HepG2 (cell line): ENCODE data around the gene MYO18B. TPM values are rescaled to one million over a fixed set of nuclear protein-coding genes. Genes with fewer than 3 reads are reported as not detected.

ENCODE experiments used
- ATAC-seq: fragments of 200-7000 bp; cut with Tn5 transposase; 3 replicates; pipeline ENCODE4 v1.9.1; 2020; ENCODE audit warnings: mild to moderate bottlenecking, moderate library complexity
- BruUV-seq: library from RNA; stranded (reverse); fragments of 400-500 nt; replicated peaks from 2 replicates; lab custom pipeline; 2021; lab: Mats Ljungman, UMichigan
- CTCF ChIA-PET: fragments of 300-600 bp; formaldehyde crosslinking; extraction: SDS; loops from one replicate; lab custom pipeline; 2021; ENCODE audit warnings: low total read pairs, inconsistent platforms, low intra/inter-chr PET ratio; lab: Yijun Ruan, JAX
- POLR2A ChIA-PET: fragments of 350-600 bp; sonication (Branson Sonifier 250); formaldehyde crosslinking; loops from one replicate; lab custom pipeline; 2020; ENCODE audit warnings: antibody characterized with exemption, inconsistent platforms; lab: Yijun Ruan, JAX
- DNase-seq: peaks from one replicate; pipeline ENCODE4 v3.0.0-alpha.2; 2015; ENCODE audit warnings: low spot score
- FAIRE-seq: peaks from 3 replicates; lab custom pipeline; 2011; peaks lifted over from hg19 to GRCh38; lab: Jason Lieb, UNC
- H2AFZ ChIP-seq: one replicate; pipeline ENCODE4 v1.6.1; 2011; ENCODE audit warnings: low read length, inconsistent platforms
- H3K27ac ChIP-seq: fragments of 300-600 bp; 3 replicates; pipeline ENCODE4 v1.8.0; 2011; ENCODE audit warnings: mixed run types, mild to moderate bottlenecking, mixed read lengths, low read length, inconsistent platforms; ENCODE audit not compliant: insufficient read depth; ENCODE audit errors: extremely low read length
- H3K27me3 ChIP-seq, 2 experiments: fragments of 200-600 bp in 1 of 2; 2 replicates in 1 of 2; 3 replicates in 1 of 2; pipeline versions ENCODE4 v1.6.0 to v1.8.0; 2011; ENCODE audit warnings: low read length in 2 of 2, mild to moderate bottlenecking in 2 of 2, moderate library complexity in 2 of 2, inconsistent platforms in 1 of 2; ENCODE audit not compliant: insufficient read depth in 2 of 2, control insufficient read depth in 1 of 2
- H3K36me3 ChIP-seq, 2 experiments: fragments of 200-600 bp in 1 of 2; replicated peaks in 1 of 2; 2 replicates in 1 of 2; 3 replicates in 1 of 2; pipeline versions ENCODE4 v1.5.1 to v1.8.0; 2011; ENCODE audit warnings: low read length in 2 of 2, inconsistent platforms in 1 of 2; ENCODE audit not compliant: insufficient read depth in 2 of 2, control insufficient read depth in 1 of 2
- H3K4me1 ChIP-seq: 2 replicates; pipeline ENCODE4 v1.5.1; 2012; ENCODE audit warnings: low read length, inconsistent platforms; ENCODE audit not compliant: insufficient read depth
- H3K4me2 ChIP-seq: 2 replicates; pipeline ENCODE4 v1.6.0; 2011; ENCODE audit warnings: low read depth, low read length, inconsistent platforms
- H3K4me3 ChIP-seq, 3 experiments: fragments of 200-600 bp in 1 of 3; sonication (generic), shearing (Covaris generic) in 1 of 3; replicated peaks in 1 of 3; 2 replicates each; pipeline ENCODE4 v1.5.1; 2011 to 2016; ENCODE audit warnings: low read length in 3 of 3, inconsistent platforms in 2 of 3, low read depth in 2 of 3, mild to moderate bottlenecking in 2 of 3, control low read depth in 1 of 3, mixed read lengths in 1 of 3; ENCODE audit not compliant: insufficient read depth in 1 of 3
- H3K79me2 ChIP-seq: one replicate; pipeline ENCODE4 v1.6.1; 2011; ENCODE audit warnings: low read length, inconsistent platforms; ENCODE audit not compliant: insufficient read depth
- H3K9ac ChIP-seq: 2 replicates; pipeline ENCODE4 v1.6.0; 2011; ENCODE audit warnings: mild to moderate bottlenecking, low read depth, low read length, inconsistent platforms; ENCODE audit not compliant: insufficient read depth
- H3K9me3 ChIP-seq: 2 replicates; pipeline ENCODE4 v1.5.1; 2012; ENCODE audit warnings: mild to moderate bottlenecking, low read length
- H4K20me1 ChIP-seq: 2 replicates; pipeline ENCODE4 v1.6.0; 2011; ENCODE audit warnings: inconsistent platforms, mild to moderate bottlenecking, low read length, moderate library complexity; ENCODE audit not compliant: insufficient read depth
- ARID2 ChIP-seq: sonication (generic); formaldehyde crosslinking; IDR thresholded peaks from 2 replicates; pipeline ENCODE4 v1.8.1; 2022; ENCODE audit warnings: mild to moderate bottlenecking, missing genetic modification reagents, borderline replicate concordance
- HINFP ChIP-seq: sonication (generic); formaldehyde crosslinking; IDR thresholded peaks from 2 replicates; pipeline ENCODE4 v1.4.0; 2020; ENCODE audit warnings: low read depth, mild to moderate bottlenecking, missing genetic modification reagents
- HOXA7 ChIP-seq: sonication (generic); formaldehyde crosslinking; IDR thresholded peaks from 2 replicates; pipeline ENCODE4 v1.8.1; 2022; ENCODE audit warnings: mild to moderate bottlenecking, missing genetic modification reagents, moderate library complexity
- NR2F6 ChIP-seq, 2 experiments: IDR thresholded peaks; 2 replicates each; pipeline ENCODE4 v1.6.1; 2016; ENCODE audit warnings: antibody characterized with exemption in 1 of 2, mild to moderate bottlenecking in 1 of 2
- RBAK ChIP-seq: sonication (generic); formaldehyde crosslinking; IDR thresholded peaks from 2 replicates; pipeline ENCODE4 v1.5.1; 2020; ENCODE audit warnings: mild to moderate bottlenecking, missing genetic modification reagents
- RBM39 ChIP-seq: fragments of 200-400 bp; formaldehyde crosslinking; IDR thresholded peaks from one replicate; pipeline ENCODE4 v1.6.1; 2018; ENCODE audit warnings: antibody characterized with exemption, mild to moderate bottlenecking, low read depth, low read length; ENCODE audit not compliant: poor library complexity, severe bottlenecking
- TRIM24 ChIP-seq: sonication (generic); formaldehyde crosslinking; IDR thresholded peaks from 2 replicates; pipeline ENCODE4 v1.8.0; 2022; ENCODE audit warnings: mild to moderate bottlenecking, missing genetic modification reagents
- ZNF274 ChIP-seq: sonication (generic); formaldehyde crosslinking; IDR thresholded peaks from 2 replicates; pipeline ENCODE4 v1.5.1; 2020; ENCODE audit warnings: mild to moderate bottlenecking, missing genetic modification reagents
- ZNF496 ChIP-seq: sonication (generic); formaldehyde crosslinking; IDR thresholded peaks from 2 replicates; pipeline ENCODE4 v1.8.1; 2023; ENCODE audit warnings: mild to moderate bottlenecking, moderate library complexity, missing genetic modification reagents; ENCODE audit not compliant: insufficient replicate concordance
- WGBS: methylation state at CpG from one replicate; pipeline ENCODE4 v1.1.6; 2017; ENCODE audit warnings: low lambda C conversion rate; 5-methylcytosine and 5-hydroxymethylcytosine counted together
- in situ Hi-C: cut with HindIII; loops from 2 replicates; pipeline ENCODE4 v1.10.0; 2017; ENCODE audit warnings: low pct_unique_long_range_greater_than_20kb; ENCODE audit not compliant: extremely low pct_ligation_motif_present
- intact Hi-C: fragments of 100-400 bp; cut with micrococcal nuclease; formaldehyde crosslinking; loops from one replicate; pipeline ENCODE4 v1.10.0; 2022; ENCODE audit not compliant: unreplicated experiment
- polyA plus RNA-seq, 8 experiments: library from polyadenylated mRNA; depleted of rRNA in 3 of 8; stranded (reverse) in 7 of 8; unstranded in 1 of 8; fragments of >200 nt; fragmentation: Illumina TruSeq in 4 of 8; extraction: Trizol in 4 of 8; gene quantifications; 2 replicates each; pipeline versions ENCODE4 v1.2.1 to v1.2.3, GENCODE V29; 2011 to 2016; ENCODE audit warnings: low read depth in 4 of 8, missing spikeins in 1 of 8, mixed read lengths in 1 of 8; ENCODE audit not compliant: insufficient read depth in 1 of 8
- total RNA-seq, 5 experiments: library from RNA; depleted of rRNA; stranded (reverse); fragments of >200 nt; fragmentation: Illumina TruSeq; extraction: Trizol; gene quantifications; 2 replicates each; pipeline ENCODE4 v1.2.3, GENCODE V29; 2016; ENCODE audit warnings: low read depth in 1 of 5
- TF ChIP-seq, protein P1 (sequence below): sonication (generic); formaldehyde crosslinking; IDR thresholded peaks from 2 replicates; pipeline ENCODE4 v1.5.0; 2020; ENCODE audit warnings: missing genetic modification reagents

MYO18B gene
- total and polyA plus RNA-seq, 2 of the 13 experiments (the other 11 are each of a cell fraction or from before 2014, with no cell fraction given) = 0.01 TPM; not detected in 1

DNA sequence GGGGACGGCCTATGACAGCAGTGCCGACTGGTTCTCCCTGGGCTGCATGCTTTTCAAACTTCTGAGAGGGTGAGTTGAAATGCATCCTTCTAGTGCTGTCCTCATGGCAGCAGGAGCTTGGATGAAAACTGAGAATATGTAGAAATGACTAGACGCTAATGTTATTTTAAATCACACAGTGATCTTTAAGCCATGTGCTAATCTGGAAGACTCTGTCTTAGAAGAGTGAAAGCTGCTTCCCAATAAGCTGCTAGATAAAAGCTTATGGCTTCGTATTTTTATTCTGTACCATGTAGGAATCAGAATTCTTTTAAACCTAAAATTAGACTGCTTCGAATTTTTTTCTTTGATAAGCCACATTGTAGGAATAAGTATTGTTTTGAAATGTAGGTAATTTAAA, 46.8 kb upstream of the MYO18B start:
- in situ Hi-C loops = no loop called here
- BruUV-seq = no TSS peak

More for the DNA sequence above, 46.8 kb upstream of the MYO18B start:
- no peaks in the 10 kb centered on the region for H3K9me3 ChIP-seq
- TF ChIP-seq HINFP (no peak), HOXA7 (no peak), ZNF496 (CRISPR knock-in tag) (no peak), NR2F6 (IDR thresholded peaks at IDR 0.05) (no peak), NR2F6 (CRISPR knock-in tag; IDR thresholded peaks at IDR 0.05) (no peak), ARID2 (CRISPR knock-in tag) (no peak), TRIM24 (CRISPR knock-in tag) (no peak), ZNF274 (no peak), RBM39 (no peak), RBAK (CRISPR knock-in tag) (no peak)
- TF ChIP-seq, protein P1, sequence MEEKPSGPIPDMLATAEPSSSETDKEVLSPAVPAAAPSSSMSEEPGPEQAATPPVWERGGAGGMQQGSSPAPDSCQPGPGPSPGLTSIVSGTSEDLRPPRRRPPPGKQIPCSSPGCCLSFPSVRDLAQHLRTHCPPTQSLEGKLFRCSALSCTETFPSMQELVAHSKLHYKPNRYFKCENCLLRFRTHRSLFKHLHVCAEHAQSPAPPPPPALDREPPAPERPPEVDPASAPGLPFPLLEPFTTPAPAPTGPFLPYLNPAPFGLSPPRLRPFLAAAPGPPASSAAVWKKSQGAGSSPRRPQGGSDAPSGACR = no peak
- TF ChIP-seq, all 625 proteins: peak for 0
- Histone ChIP-seq H3K79me2 (no peaks in the 10 kb centered on the region), H2AFZ (no peak overlapping the region), H3K36me3 (peaks cover 2 to 21% of the 10 kb centered on the region in 2 experiments), H4K20me1 (no peaks in the 10 kb centered on the region), H3K4me2 (no peak overlapping the region), H3K27me3 (no peaks in the 10 kb centered on the region), H3K4me1 (no peaks in the 10 kb centered on the region), H3K9ac (no peak overlapping the region), H3K27ac (no peak overlapping the region), H3K4me3 (no peak overlapping the region)
- FAIRE-seq (no peak), DNase-seq (no peak), ATAC-seq (no peak)
- POLR2A ChIA-PET = no interaction called here
- intact Hi-C loops = no loop called here
- 96% methylated on average over 5 of the region's 5 CpGs for WGBS
- CTCF ChIA-PET = no interaction called here
